H1 (cell line): Measurements from ENCODE around the gene GOLGA8J.
"Not testable (repeated sequence)": the region's sequence is repeated elsewhere in the genome, so short reads cannot be mapped to it uniquely, and the experiment has no call there.

ENCODE experiments used
- CTCF ChIP-seq, 3 experiments: IDR thresholded peaks; 1 replicate in 2 of 3; 2 replicates in 1 of 3; pipeline versions ENCODE4 v1.5.1 to v1.6.1; 2011; ENCODE audit warnings: low read length in 3 of 3, mild to moderate bottlenecking in 3 of 3, inconsistent platforms in 2 of 3, low read depth in 1 of 3, moderate library complexity in 1 of 3; ENCODE audit not compliant: insufficient read depth in 1 of 3; ENCODE audit errors: control extremely low read depth in 1 of 3
- EGR1 ChIP-seq: IDR thresholded peaks from 2 replicates; pipeline ENCODE4 v1.6.1; 2011; ENCODE audit warnings: low read depth, low read length, borderline replicate concordance
- MAFK ChIP-seq: IDR thresholded peaks from 2 replicates; pipeline ENCODE4 v1.6.1; 2012; ENCODE audit warnings: low read depth, mild to moderate bottlenecking, improper control_type of control experiment, low read length
- SP2 ChIP-seq: IDR thresholded peaks from 2 replicates; pipeline ENCODE4 v1.6.1; 2012; ENCODE audit warnings: mild to moderate bottlenecking, low read length, inconsistent platforms
- TF ChIP-seq, protein P1 (sequence below): IDR thresholded peaks from 2 replicates; pipeline ENCODE4 v1.6.1; 2012; ENCODE audit warnings: low read length, inconsistent platforms

GRCh38 chr15:30082655-30083054 is at the start of gene GOLGA8J:
- not testable (repeated sequence) for TF ChIP-seq SP2; CTCF (IDR thresholded peaks at IDR 0.05; ENCODE audit: control extremely low read depth in 1 of 3, insufficient read depth in 1 of 3, low read depth in 1 of 3, low read length in 3 of 3); EGR1; MAFK
- TF ChIP-seq, protein P1, sequence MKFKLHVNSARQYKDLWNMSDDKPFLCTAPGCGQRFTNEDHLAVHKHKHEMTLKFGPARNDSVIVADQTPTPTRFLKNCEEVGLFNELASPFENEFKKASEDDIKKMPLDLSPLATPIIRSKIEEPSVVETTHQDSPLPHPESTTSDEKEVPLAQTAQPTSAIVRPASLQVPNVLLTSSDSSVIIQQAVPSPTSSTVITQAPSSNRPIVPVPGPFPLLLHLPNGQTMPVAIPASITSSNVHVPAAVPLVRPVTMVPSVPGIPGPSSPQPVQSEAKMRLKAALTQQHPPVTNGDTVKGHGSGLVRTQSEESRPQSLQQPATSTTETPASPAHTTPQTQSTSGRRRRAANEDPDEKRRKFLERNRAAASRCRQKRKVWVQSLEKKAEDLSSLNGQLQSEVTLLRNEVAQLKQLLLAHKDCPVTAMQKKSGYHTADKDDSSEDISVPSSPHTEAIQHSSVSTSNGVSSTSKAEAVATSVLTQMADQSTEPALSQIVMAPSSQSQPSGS = not testable (repeated sequence)
